ENCODE results near the gene PRIM2.
"Not testable (repeated sequence)": the region's sequence is repeated elsewhere in the genome, so short reads cannot be mapped to it uniquely, and the experiment has no call there.

Gene PRIM2

GRCh38 chr6:57515171-57515570 is 197.7 kb downstream of the PRIM2 start:
- not testable (repeated sequence) for DNase-seq

DNA sequence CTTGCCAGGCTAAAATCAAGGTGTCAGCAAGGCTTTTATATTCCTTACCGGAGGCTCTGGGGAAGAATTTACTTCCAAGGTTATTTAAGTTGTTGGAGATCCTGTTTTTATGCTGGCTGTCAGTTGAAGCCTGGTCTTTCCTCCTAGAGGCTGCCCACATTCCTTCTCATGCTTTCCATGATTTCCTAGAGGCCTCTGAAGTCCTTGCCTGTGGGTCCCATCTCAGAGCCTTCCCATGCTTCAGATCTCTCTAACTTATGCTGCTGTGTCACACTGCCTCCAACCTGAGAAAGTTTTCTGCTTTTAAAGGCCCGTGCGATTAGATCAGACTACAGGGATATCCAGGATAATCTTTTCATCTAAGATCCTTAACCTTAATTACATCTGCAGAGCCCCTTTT is 198.4 kb downstream of the PRIM2 start:
- DNase-seq, result not testable (repeated sequence)

DNA sequence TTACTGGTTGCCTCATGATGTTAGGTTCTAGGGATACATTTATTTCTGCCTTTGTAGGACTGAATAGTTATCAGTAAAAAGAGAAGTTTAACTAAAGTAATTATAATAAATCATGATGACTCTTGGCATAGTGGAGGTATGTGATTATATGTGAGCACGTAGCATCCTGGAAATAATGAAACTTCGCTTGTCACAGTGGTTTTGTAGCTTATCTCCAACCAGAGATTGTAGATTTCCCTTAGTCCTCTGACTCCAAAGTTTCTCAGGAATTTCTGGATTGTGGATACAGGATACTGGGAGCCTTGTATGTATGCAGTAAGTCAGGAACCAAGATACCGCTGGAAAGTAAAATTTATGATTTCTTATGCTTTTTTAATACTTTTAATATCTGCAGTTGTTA is 199.3 kb downstream of the PRIM2 start:
- not testable (repeated sequence) for DNase-seq

DNA sequence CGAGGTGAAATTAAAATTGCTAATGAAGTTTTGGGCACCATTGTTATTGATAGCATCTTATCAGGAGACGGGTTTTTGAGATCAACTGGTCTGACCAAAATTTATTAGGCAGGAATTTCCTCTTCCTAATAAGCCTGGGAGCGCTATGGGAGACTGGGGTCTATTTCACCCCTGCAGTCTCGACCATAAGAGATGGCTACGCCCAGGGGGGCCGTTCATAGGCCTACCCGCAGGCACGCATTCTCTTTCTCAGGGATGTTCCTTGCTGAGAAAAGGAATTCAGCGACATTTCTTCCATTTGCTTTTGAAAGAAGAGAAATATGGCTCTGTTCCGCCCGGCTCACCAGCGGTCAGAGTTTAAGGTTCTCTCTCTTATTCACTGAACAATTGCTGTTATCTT is 201.8 kb downstream of the PRIM2 start:
- not testable (repeated sequence) for DNase-seq

- not testable (repeated sequence) for DNase-seq
Measured at GRCh38 chr6:57521085-57521484, 203.7 kb downstream of the PRIM2 start.

DNA sequence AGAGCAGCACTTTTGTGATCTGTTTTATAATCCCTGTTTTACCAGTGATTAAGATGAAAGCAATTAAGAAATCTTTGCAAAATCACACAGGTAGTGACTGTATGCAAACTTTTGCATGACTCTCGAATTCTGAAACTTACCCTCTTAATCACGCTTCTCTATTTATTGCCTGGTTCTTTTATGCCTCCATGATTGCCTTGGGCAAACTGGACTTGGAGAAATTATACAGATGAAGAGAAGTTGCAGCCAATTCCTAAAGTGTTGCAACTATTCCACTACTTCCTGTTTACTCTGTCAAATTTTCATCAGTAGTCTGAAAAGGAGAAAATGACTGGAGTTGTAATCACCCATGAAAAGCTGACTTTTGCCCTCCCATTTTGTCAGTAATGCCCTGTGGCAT is 205.8 kb downstream of the PRIM2 start:
- not testable (repeated sequence) for DNase-seq

DNA sequence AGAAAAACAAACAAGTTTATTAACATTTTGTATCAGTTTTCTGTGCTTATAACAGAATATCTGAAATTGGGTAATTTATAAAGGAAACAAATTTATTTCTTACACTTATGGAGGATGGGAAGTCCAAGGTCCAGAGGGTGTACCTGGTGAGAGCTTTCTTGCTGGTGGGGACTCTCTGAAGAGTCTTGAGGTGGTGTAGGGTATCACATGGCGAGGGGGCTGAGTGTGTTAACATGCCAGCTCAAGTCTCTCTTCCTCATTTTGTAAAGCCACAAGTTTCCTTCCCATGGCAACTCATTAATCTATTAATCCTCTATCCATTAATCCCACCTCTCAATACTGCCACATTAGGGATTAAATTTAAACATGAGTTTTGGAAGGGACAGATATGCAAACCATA is 212.3 kb downstream of the PRIM2 start:
- DNase-seq, result not testable (repeated sequence)

GRCh38 chr6:57532660-57533059 is 215.2 kb downstream of the PRIM2 start:
- DNase-seq, result not testable (repeated sequence)

- DNase-seq, result not testable (repeated sequence)
Measured at GRCh38 chr6:57535121-57535520, 217.7 kb downstream of the PRIM2 start.

GRCh38 chr6:57535994-57536393 is 218.6 kb downstream of the PRIM2 start:
- DNase-seq, result peak; percentile 1

DNA sequence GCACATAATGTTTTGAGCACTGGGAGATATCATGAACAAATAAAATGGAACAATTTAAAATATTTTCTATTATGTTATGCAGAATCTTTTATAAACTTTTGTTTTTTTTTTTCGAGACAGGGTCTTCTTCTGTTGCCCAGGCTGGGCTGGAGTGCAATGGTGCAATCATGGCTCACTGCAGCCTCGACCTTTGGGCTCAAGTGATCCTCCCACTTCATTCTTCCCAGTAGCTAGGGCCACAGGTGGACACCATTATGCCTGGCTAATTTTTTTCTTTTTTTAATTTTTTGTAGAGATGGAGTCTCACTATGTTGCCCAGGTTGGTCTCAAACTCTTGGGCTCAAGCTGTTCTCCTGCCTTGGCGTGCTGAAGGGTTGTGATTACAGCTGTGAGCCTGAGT is 220.5 kb downstream of the PRIM2 start:
- not testable (repeated sequence) for DNase-seq

DNA sequence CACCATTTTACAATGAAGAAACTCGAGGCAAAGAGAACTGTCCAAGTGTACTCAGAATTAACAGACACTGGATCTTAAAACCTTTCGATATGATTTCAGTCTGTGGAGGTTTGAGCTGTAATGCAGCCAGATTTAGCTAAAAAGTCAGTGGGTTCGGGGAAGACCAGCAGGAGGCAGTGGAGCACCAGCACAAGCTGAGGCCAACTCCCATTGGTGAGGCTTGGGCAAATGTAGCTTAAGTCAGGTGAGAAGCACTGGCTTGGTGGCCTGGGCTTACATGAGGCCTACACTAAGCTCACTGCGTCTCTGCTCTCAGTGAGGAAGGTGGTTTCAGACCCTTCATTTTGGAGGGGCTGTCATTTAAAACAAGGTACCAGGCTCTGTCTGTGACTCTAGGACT is 234.5 kb downstream of the PRIM2 start:
- DNase-seq, result not testable (repeated sequence)

DNA sequence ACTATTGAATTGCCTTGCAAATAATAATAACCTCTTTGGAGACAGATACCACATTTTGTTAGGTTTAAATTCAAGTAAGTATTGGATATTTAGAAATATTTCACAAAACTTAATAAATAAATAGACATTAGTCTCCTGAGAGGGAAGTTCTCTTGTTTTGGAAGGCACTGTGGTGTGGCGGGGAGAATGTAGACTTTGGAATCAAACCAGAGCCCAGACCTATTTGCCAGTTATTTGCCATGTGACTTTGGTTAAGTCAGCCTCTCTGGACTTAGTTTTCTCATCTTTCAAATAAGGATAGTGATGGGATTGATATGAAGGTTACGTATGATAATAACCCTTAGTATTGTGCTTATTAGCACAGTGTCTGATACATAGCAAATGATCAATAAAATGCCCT is 240.4 kb downstream of the PRIM2 start:
- not testable (repeated sequence) for DNase-seq

DNA sequence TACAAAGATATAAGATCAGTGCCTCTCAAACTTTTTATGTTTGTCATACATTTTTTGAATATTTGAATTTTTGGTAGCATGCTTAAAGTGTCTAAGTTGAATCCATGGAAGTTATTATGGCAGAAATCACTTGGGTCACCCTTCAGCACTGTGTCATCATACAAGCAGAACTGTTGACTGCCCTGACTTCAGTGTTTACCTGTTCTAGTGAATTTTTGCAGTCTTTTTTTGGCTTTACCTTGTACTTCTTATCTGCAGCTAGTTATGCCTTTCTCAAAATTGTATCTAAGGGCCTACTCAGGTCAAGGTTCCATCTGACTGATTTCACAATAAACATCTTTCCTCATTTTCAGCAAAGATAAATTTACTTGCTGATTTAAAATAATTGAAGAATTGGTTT is 241.7 kb downstream of the PRIM2 start:
- not testable (repeated sequence) for DNase-seq

- DNase-seq, result not testable (repeated sequence)
Measured at GRCh38 chr6:57562233-57562632, 244.8 kb downstream of the PRIM2 start.

GRCh38 chr6:57572119-57572518 is 254.7 kb downstream of the PRIM2 start:
- DNase-seq, result not testable (repeated sequence)

- not testable (repeated sequence) for DNase-seq
Measured at GRCh38 chr6:57572844-57573243, 255.4 kb downstream of the PRIM2 start.

- not testable (repeated sequence) for DNase-seq
Measured at GRCh38 chr6:57577023-57577422, 259.6 kb downstream of the PRIM2 start.

DNA sequence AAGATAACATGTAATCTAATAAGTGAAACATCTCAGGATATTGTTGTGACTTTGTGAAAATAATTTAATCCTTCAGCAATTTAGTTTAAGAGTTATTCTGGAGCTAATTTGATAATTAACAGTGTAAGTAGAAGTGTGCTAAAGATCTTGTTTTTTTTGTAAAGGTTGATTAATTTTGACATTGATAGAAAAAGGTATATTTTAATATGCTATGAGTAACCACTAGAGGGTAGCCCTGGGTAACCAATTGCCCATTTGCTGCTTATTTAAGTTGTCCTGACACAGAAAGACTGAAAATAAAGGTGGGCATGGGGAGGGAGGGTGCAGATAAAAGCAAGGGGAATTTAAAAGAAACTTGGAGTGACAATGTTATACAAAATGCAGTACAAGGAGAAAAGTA is 262.1 kb downstream of the PRIM2 start:
- not testable (repeated sequence) for DNase-seq

GRCh38 chr6:57581586-57581985 is 264.2 kb downstream of the PRIM2 start:
- DNase-seq, result not testable (repeated sequence)

DNA sequence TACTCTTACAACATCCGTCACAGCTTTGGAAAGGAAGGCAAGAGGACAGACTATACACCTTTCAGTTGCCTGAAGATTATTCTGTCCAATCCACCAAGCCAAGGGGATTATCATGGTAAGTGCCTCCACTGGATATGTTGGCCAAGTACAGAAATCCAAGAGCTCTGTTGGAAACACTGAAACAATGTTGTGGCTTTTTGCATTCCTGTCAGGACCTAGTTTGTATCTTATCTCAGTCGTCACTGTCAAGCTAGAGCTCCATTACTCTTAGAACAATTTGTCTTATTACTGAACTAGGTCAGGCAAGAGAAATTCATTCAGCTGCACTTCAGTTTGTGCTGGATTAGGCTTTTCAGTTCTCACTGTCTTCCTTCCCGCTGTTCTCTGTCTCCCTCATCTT is 283.7 kb downstream of the PRIM2 start:
- DNase-seq, result not testable (repeated sequence)

DNA sequence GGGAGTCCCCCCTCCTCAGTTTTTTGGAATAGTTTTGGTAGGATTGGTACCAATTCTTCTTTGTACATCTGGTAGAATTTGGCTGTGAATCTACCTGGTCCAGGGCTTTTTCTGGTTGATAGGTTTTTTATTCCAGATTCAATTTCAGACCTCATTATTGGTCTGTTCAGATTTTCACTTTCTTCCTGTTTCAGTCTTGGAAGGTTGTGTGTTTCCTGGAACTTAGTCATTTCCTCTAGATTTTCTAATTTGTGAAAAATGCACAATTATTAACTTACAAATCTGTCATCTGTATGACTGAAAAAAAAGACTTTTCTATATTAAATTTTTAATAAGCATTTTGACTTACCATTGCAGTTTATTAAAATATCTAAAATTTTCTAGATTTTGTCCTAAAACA is 287.9 kb downstream of the PRIM2 start:
- not testable (repeated sequence) for DNase-seq

DNA sequence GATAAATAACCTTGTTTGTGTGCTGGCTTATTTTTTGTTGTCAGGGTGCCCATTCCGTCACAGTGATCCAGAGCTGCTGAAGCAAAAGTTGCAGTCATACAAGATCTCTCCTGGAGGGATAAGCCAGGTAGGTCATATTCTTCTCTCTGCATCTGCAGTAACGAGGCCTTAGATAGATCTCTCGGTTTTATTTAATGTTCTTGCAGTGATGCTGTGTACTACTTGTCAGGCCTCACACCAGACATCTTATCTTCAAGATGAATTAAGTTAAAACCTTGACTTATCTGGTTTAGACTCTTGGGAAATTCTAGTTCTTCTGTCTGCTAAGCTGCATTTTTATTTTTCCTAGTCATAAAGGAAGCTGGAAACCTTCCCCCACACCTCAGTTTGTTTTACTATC is 288.9 kb downstream of the PRIM2 start:
- DNase-seq, result not testable (repeated sequence)

GRCh38 chr6:57610612-57611011 is 293.2 kb downstream of the PRIM2 start:
- DNase-seq, result not testable (repeated sequence)

DNA sequence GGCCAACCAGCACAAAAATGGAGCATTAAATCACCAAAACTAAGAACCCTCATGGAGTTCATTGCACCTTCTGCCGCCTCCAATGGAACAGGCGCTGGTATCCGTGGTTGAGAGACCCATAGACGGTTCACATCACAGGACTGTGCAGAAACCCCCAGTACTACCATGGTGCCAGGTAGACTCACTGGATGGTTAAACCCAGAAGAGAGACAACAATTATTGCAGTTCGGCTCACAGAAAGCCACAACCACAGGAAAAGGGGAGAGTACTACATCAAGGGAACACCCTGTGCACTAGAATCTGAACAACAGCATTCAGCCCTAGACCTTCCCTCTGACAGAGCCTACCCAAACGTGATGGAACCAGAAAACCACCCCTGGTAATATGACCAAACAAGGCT is 301.5 kb downstream of the PRIM2 start:
- DNase-seq, result not testable (repeated sequence)

DNA sequence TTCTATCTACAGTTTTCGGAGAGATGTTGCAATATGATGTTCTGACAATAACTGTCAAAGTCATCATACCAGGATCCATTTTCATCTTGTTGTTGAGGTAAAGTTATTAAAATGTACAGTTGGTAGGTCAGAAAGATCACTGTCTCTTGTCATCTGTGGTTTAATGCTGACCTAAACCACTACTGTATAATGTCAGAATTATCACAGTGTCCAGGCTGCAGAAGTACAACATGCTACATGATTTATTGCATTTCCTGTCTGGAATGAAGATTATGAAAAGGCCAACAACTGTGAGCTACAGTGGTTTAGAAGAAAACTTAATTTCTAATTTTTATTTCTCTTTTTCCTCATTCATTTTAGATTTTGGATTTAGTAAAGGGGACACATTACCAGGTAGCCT is 314.3 kb downstream of the PRIM2 start:
- not testable (repeated sequence) for DNase-seq

Measured in CD4-positive, alpha-beta T cell treated with Interleukin-12 subunit alpha and Interleukin-12 subunit beta, for 1 hour (primary cell).